Upper lobe of right lung (tissue), 1 donor: ENCODE data around the gene SEC23A. TPM values are rescaled to one million over a fixed set of nuclear protein-coding genes. Genes with fewer than 3 reads are reported as not detected.
"Not testable (repeated sequence)": the region's sequence is repeated elsewhere in the genome, so short reads cannot be mapped to it uniquely, and the experiment has no call there.

Experiments
- ATAC-seq: fragments of 200-7000 bp; cut with Tn5 transposase; one replicate; pipeline ENCODE4 v1.9.1; 2020; ENCODE audit warnings: mild to moderate bottlenecking, moderate library complexity
- DNase-seq: peaks from one replicate; pipeline ENCODE4 v3.0.0-alpha.2; 2020
- H3K27ac ChIP-seq: fragments of 200-600 bp; one replicate; pipeline ENCODE4 v1.8.0; 2022
- H3K27me3 ChIP-seq: fragments of 200-600 bp; one replicate; pipeline ENCODE4 v1.8.0; 2022; ENCODE audit warnings: mild to moderate bottlenecking
- H3K36me3 ChIP-seq: fragments of 200-600 bp; one replicate; pipeline ENCODE4 v1.8.0; 2022
- H3K4me1 ChIP-seq: fragments of 200-600 bp; one replicate; pipeline ENCODE4 v1.8.0; 2022
- H3K4me3 ChIP-seq: fragments of 200-600 bp; one replicate; pipeline ENCODE4 v1.8.0; 2022; ENCODE audit warnings: mild to moderate bottlenecking
- H3K9me3 ChIP-seq: fragments of 200-600 bp; one replicate; pipeline ENCODE4 v1.8.0; 2022
- CTCF ChIP-seq: fragments of 200-600 bp; IDR thresholded peaks from one replicate; pipeline ENCODE4 v1.8.0; 2022; ENCODE audit warnings: antibody characterized with exemption
- intact Hi-C: fragments of 100-400 bp; cut with DNase I; formaldehyde crosslinking; loops from one replicate; pipeline ENCODE4 v1.11.0; 2022
- total RNA-seq: library from RNA; stranded (reverse); fragmentation: NEBNext Ultra II Directional; extraction: Animal tissue kit (Norgen Biotek cat#: 25700); gene quantifications from one replicate; pipeline ENCODE4 v1.2.1, GENCODE V29; 2021
- donor health status: DM: no; HTN: yes; CAD: no; lungs with severe emphysema.

SEC23A gene
- total RNA-seq, 1 donor from 2014 or later = 61.0 TPM

GRCh38 chr14:39016733-39017095 lies 86.3 kb downstream of the SEC23A start:
- DNase-seq (no peak), ATAC-seq (no peak)
- Histone ChIP-seq H3K9me3 (no peaks in the 10 kb centered on the region), H3K27ac (no peak overlapping the region), H3K4me1 (no peaks in the 10 kb centered on the region), H3K27me3 (no peaks in the 10 kb centered on the region), H3K4me3 (no peak overlapping the region), H3K36me3 (no peaks in the 10 kb centered on the region)
- intact Hi-C loops = loop anchor here (10.0 kb wide), 1 partner anchor 292 kb away; no protein-coding TSS in a partner anchor
- TF ChIP-seq CTCF = no peak

GRCh38 chr14:39015964-39016577 lies 87.0 kb downstream of the SEC23A start:
- Histone ChIP-seq H3K36me3 (no peaks in the 10 kb centered on the region), H3K4me1 (no peaks in the 10 kb centered on the region), H3K9me3 (no peaks in the 10 kb centered on the region), H3K27ac (no peak overlapping the region), H3K4me3 (no peak overlapping the region), H3K27me3 (no peaks in the 10 kb centered on the region)
- TF ChIP-seq CTCF = no peak
- DNase-seq (no peak), ATAC-seq (no peak)
- intact Hi-C loops = loop anchor here (10.0 kb wide), 1 partner anchor 291 kb away; no protein-coding TSS in a partner anchor

- H3K9me3 ChIP-seq = no peaks in the 10 kb centered on the region
- intact Hi-C loops = loop anchor here (10.0 kb wide), 1 partner anchor 291 kb away; no protein-coding TSS in a partner anchor
- ATAC-seq (peak; percentile 61), DNase-seq (no peak)
- H3K27ac ChIP-seq = no peak overlapping the region
- H3K27me3 ChIP-seq = no peaks in the 10 kb centered on the region
- H3K4me3 ChIP-seq = no peak overlapping the region
- TF ChIP-seq CTCF = peak; percentile 85
- no peaks in the 10 kb centered on the region for H3K36me3 ChIP-seq
- no peaks in the 10 kb centered on the region for H3K4me1 ChIP-seq
These were observed 87.6 kb downstream of the SEC23A start for GRCh38 chr14:39015360-39015961.

GRCh38 chr14:39014460-39014859 lies 88.6 kb downstream of the SEC23A start:
- no peak for TF ChIP-seq CTCF
- Histone ChIP-seq H3K27me3 (no peaks in the 10 kb centered on the region), H3K27ac (no peak overlapping the region), H3K9me3 (no peaks in the 10 kb centered on the region), H3K4me3 (no peak overlapping the region), H3K36me3 (no peaks in the 10 kb centered on the region), H3K4me1 (no peaks in the 10 kb centered on the region)
- intact Hi-C loops = loop anchor here (10.0 kb wide), 1 partner anchor 290 kb away; no protein-coding TSS in a partner anchor
- ATAC-seq (no peak), DNase-seq (no peak)

GRCh38 chr14:39008965-39009364 lies 94.1 kb downstream of the SEC23A start:
- H3K27ac ChIP-seq, H3K27me3 ChIP-seq, H3K36me3 ChIP-seq, ATAC-seq, H3K9me3 ChIP-seq, H3K4me1 ChIP-seq, intact Hi-C loops, DNase-seq, H3K4me3 ChIP-seq: not testable (repeated sequence)

GRCh38 chr14:39006721-39007410 lies 96.2 kb downstream of the SEC23A start:
- Histone ChIP-seq H3K27me3 (no peaks in the 10 kb centered on the region), H3K4me3 (no peak overlapping the region), H3K36me3 (no peaks in the 10 kb centered on the region), H3K4me1 (no peaks in the 10 kb centered on the region), H3K27ac (no peak overlapping the region), H3K9me3 (no peaks in the 10 kb centered on the region)
- ATAC-seq (no peak), DNase-seq (no peak)
- TF ChIP-seq CTCF = no peak
- intact Hi-C loops = no loop called here
